Mucosa of descending colon (tissue), 3 donors: ENCODE data around the gene CHD3. TPM values are rescaled to one million over a fixed set of nuclear protein-coding genes. Genes with fewer than 3 reads are reported as not detected.
"Not testable (repeated sequence)": the region's sequence is repeated elsewhere in the genome, so short reads cannot be mapped to it uniquely, and the experiment has no call there.

Experiments used
- ATAC-seq: fragments of 200-7000 bp; cut with Tn5 transposase; one replicate; pipeline ENCODE4 v1.9.1; 2020; ENCODE audit warnings: mild to moderate bottlenecking, moderate library complexity
- DNase-seq, 3 donors: peaks; one replicate each; pipeline ENCODE4 v3.0.0-alpha.2; 2020
- H3K36me3 ChIP-seq: fragments of 200-600 bp; one replicate; pipeline ENCODE4 v1.8.0; 2021; ENCODE audit warnings: low read depth, mild to moderate bottlenecking
- H3K4me1 ChIP-seq: fragments of 200-600 bp; one replicate; pipeline ENCODE4 v1.8.0; 2021; ENCODE audit warnings: low read depth, mild to moderate bottlenecking
- H3K4me3 ChIP-seq: fragments of 200-600 bp; one replicate; pipeline ENCODE4 v1.8.0; 2021; ENCODE audit warnings: mild to moderate bottlenecking
- H3K9me3 ChIP-seq: fragments of 200-600 bp; one replicate; pipeline ENCODE4 v1.8.0; 2021; ENCODE audit warnings: mild to moderate bottlenecking
- CTCF ChIP-seq: fragments of 200-600 bp; IDR thresholded peaks from one replicate; pipeline ENCODE4 v1.8.0; 2022; ENCODE audit warnings: antibody characterized with exemption, mild to moderate bottlenecking
- intact Hi-C, 2 donors: fragments of 100-400 bp; cut with DNase I in 1 of 2; cut with micrococcal nuclease in 1 of 2; formaldehyde crosslinking; loops; one replicate each; pipeline versions ENCODE4 v1.11.0 to v1.11.1; 2022; cut with DNase I, micrococcal nuclease
- total RNA-seq, 3 donors: library from RNA; stranded (reverse); fragmentation: NEBNext Ultra II Directional in 2 of 3; extraction: Animal tissue kit (Norgen Biotek cat#: 25700) in 2 of 3; gene quantifications; one replicate each; pipeline versions ENCODE4 v1.2.1 to v1.2.4, GENCODE V29; 2021 to 2023
- donor health status: DM: no; HTN: no; CAD: no; lungs with moderate emphysema.
- donor health status: DM: no; HTN: no; CAD: no.
- donor health status: DM: no; HTN: yes; CAD: no.

The CHD3 gene
- total RNA-seq, 3 donors from 2014 or later, result 52.7 to 151 (median 56.5) TPM

- no peak for TF ChIP-seq CTCF
- intact Hi-C loops, result no loop called here
- no peak for DNase-seq
Measured at GRCh38 chr17:7950578-7950977, 62.0 kb downstream of the CHD3 start.

GRCh38 chr17:7951143-7951792 lies 62.7 kb downstream of the CHD3 start:
- TF ChIP-seq CTCF, result no peak
- H3K4me1 ChIP-seq, result no peaks in the 10 kb centered on the region
- no peaks in the 10 kb centered on the region for H3K36me3 ChIP-seq
- H3K4me3 ChIP-seq, result no peak overlapping the region
- ATAC-seq, result peak; percentile 51
- intact Hi-C loops, result no loop called here
- DNase-seq, result no peak
- H3K9me3 ChIP-seq, result no peaks in the 10 kb centered on the region

More at GRCh38 chr17:7950578-7950977, 62.0 kb downstream of the CHD3 start:
- no peaks in the 10 kb centered on the region for H3K9me3 ChIP-seq
- no peak for ATAC-seq
- no peaks in the 10 kb centered on the region for H3K36me3 ChIP-seq
- H3K4me3 ChIP-seq, result no peak overlapping the region
- H3K4me1 ChIP-seq, result no peaks in the 10 kb centered on the region

GRCh38 chr17:7953266-7953665 lies 64.7 kb downstream of the CHD3 start:
- intact Hi-C loops, H3K36me3 ChIP-seq, H3K4me3 ChIP-seq, H3K9me3 ChIP-seq, ATAC-seq, DNase-seq, H3K4me1 ChIP-seq: not testable (repeated sequence)

GRCh38 chr17:7955414-7956227 lies 67.0 kb downstream of the CHD3 start:
- Histone ChIP-seq H3K4me1 (no peaks in the 10 kb centered on the region), H3K36me3 (no peaks in the 10 kb centered on the region), H3K9me3 (no peaks in the 10 kb centered on the region), H3K4me3 (no peak overlapping the region)
- intact Hi-C loops, result no loop called here
- no peak for DNase-seq
- TF ChIP-seq CTCF, result no peak
- ATAC-seq, result no peak

- H3K4me3 ChIP-seq, result no peak overlapping the region
- no peak for TF ChIP-seq CTCF
- H3K4me1 ChIP-seq, result no peaks in the 10 kb centered on the region
- no peaks in the 10 kb centered on the region for H3K9me3 ChIP-seq
- no peaks in the 10 kb centered on the region for H3K36me3 ChIP-seq
- ATAC-seq (no peak), DNase-seq (peak in 1 of 3 donors; percentile 13)
- intact Hi-C loops, result no loop called here
Measured at GRCh38 chr17:7956228-7956965, 67.8 kb downstream of the CHD3 start.
